H1 (cell line): Measurements from ENCODE around the gene SLC35D2. TPM values are rescaled to one million over a fixed set of nuclear protein-coding genes. Genes with fewer than 3 reads are reported as not detected.
"Not testable (repeated sequence)": the region's sequence is repeated elsewhere in the genome, so short reads cannot be mapped to it uniquely, and the experiment has no call there.

ENCODE experiments used
- CTCF ChIA-PET: fragments of 300-600 bp; sonication (Branson Sonifier 250); formaldehyde crosslinking; loops from one replicate; lab custom pipeline; 2021; ENCODE audit not compliant: partially characterized antibody; lab: Charles Lee
- POLR2A ChIA-PET: fragments of 300-600 bp; sonication (Branson Sonifier 250); formaldehyde crosslinking; loops from one replicate; lab custom pipeline; 2021; ENCODE audit warnings: inconsistent platforms; ENCODE audit not compliant: partially characterized antibody; lab: Charles Lee
- DNase-seq, 2 experiments: peaks; one replicate each; pipeline versions ENCODE4 v3.0.0 to v3.0.0-alpha.2; 2010 to 2022; ENCODE audit warnings: low spot score in 2 of 2, low read depth in 1 of 2, mixed read lengths in 1 of 2
- FAIRE-seq: peaks from 2 replicates; lab custom pipeline; 2011; peaks lifted over from hg19 to GRCh38; lab: Jason Lieb, UNC
- H2AFZ ChIP-seq: 2 replicates; pipeline ENCODE4 v1.8.1; 2012; ENCODE audit warnings: low read length, inconsistent platforms
- H2AK5ac ChIP-seq: 2 replicates; pipeline ENCODE4 v1.6.1; 2013; ENCODE audit warnings: low read depth, low read length
- H2BK120ac ChIP-seq: replicated peaks from 2 replicates; pipeline ENCODE3; 2013; ENCODE audit warnings: low read depth, low read length, inconsistent platforms
- H2BK12ac ChIP-seq: 2 replicates; pipeline ENCODE4 v1.6.1; 2013; ENCODE audit warnings: low read depth, low read length
- H2BK15ac ChIP-seq: 2 replicates; pipeline ENCODE4 v1.6.1; 2013; ENCODE audit warnings: low read length
- H2BK20ac ChIP-seq: 2 replicates; pipeline ENCODE4 v1.6.1; 2013; ENCODE audit warnings: low read length
- H2BK5ac ChIP-seq: 2 replicates; pipeline ENCODE4 v1.6.1; 2013; ENCODE audit warnings: low read depth, low read length
- H3K14ac ChIP-seq: 2 replicates; pipeline ENCODE4 v1.6.1; 2013; ENCODE audit warnings: inconsistent platforms; ENCODE audit not compliant: insufficient read length
- H3K18ac ChIP-seq: 2 replicates; pipeline ENCODE4 v1.6.1; 2013; ENCODE audit warnings: low read length; ENCODE audit errors: extremely low read depth
- H3K23ac ChIP-seq: 2 replicates; pipeline ENCODE4 v1.6.1; 2013; ENCODE audit warnings: inconsistent platforms; ENCODE audit not compliant: insufficient read length
- H3K23me2 ChIP-seq: 2 replicates; pipeline ENCODE4 v1.6.1; 2013; ENCODE audit warnings: low read depth, low read length
- H3K27ac ChIP-seq: 2 replicates; pipeline ENCODE4 v1.6.1; 2011; ENCODE audit warnings: low read depth, low read length, inconsistent platforms
- H3K27me3 ChIP-seq, 4 experiments: replicated peaks in 1 of 4; 1 replicate in 1 of 4; 2 replicates in 3 of 4; pipeline versions ENCODE4 v1.6.1 to v1.8.1; 2011 to 2013; ENCODE audit warnings: low read length in 3 of 4, mild to moderate bottlenecking in 3 of 4, inconsistent platforms in 2 of 4, mixed read lengths in 2 of 4, moderate library complexity in 1 of 4; ENCODE audit not compliant: control insufficient read depth in 3 of 4, insufficient read depth in 3 of 4; ENCODE audit errors: extremely low read depth in 1 of 4
- H3K36me3 ChIP-seq, 4 experiments: 2 replicates each; pipeline versions ENCODE4 v1.6.1 to v1.8.1; 2011 to 2013; ENCODE audit warnings: mild to moderate bottlenecking in 4 of 4, low read length in 3 of 4, moderate library complexity in 2 of 4, control low read depth in 1 of 4, inconsistent platforms in 1 of 4; ENCODE audit not compliant: insufficient read depth in 4 of 4, control insufficient read depth in 2 of 4
- H3K4ac ChIP-seq: replicated peaks from 2 replicates; pipeline ENCODE3; 2013; ENCODE audit warnings: low read length, low read depth, mixed read lengths, inconsistent platforms; ENCODE audit not compliant: insufficient read length
- H3K4me1 ChIP-seq, 4 experiments: replicated peaks in 1 of 4; 1 replicate in 1 of 4; 2 replicates in 3 of 4; pipeline versions ENCODE4 v1.6.1 to v1.8.1; 2011 to 2013; ENCODE audit warnings: low read length in 3 of 4, inconsistent platforms in 2 of 4, mixed read lengths in 1 of 4; ENCODE audit not compliant: insufficient read depth in 4 of 4, control insufficient read depth in 3 of 4
- H3K4me2 ChIP-seq, 2 experiments: 2 replicates each; pipeline versions ENCODE4 v1.6.1 to v1.8.1; 2011 to 2013; ENCODE audit warnings: low read depth in 2 of 2, low read length in 2 of 2, control low read depth in 1 of 2, inconsistent platforms in 1 of 2, mild to moderate bottlenecking in 1 of 2; ENCODE audit not compliant: insufficient read depth in 1 of 2
- H3K4me3 ChIP-seq, 4 experiments: fragments of 200-600, 300-600 bp in 1 of 4; sonication (generic), shearing (Covaris generic), sonication (Bioruptor Twin) in 1 of 4; 2 replicates each; pipeline versions ENCODE4 v1.5.1 to v1.8.1; 2011 to 2016; ENCODE audit warnings: low read length in 4 of 4, low read depth in 3 of 4, control low read depth in 2 of 4, inconsistent platforms in 2 of 4, mild to moderate bottlenecking in 2 of 4, mixed read lengths in 1 of 4, moderate library complexity in 1 of 4; ENCODE audit not compliant: insufficient read depth in 2 of 4; ENCODE audit errors: extremely low read depth in 1 of 4
- H3K56ac ChIP-seq: replicated peaks from 2 replicates; pipeline ENCODE3; 2013; ENCODE audit warnings: low read depth, mild to moderate bottlenecking, mixed read lengths, low read length, inconsistent platforms; ENCODE audit not compliant: insufficient read length
- H3K79me1 ChIP-seq: 2 replicates; pipeline ENCODE4 v1.6.1; 2013; ENCODE audit warnings: low read depth, low read length, control low read depth
- H3K79me2 ChIP-seq, 2 experiments: 2 replicates each; pipeline versions ENCODE4 v1.6.1 to v1.8.1; 2012 to 2013; ENCODE audit warnings: low read length in 2 of 2, mild to moderate bottlenecking in 2 of 2, inconsistent platforms in 1 of 2; ENCODE audit not compliant: insufficient read depth in 2 of 2, control insufficient read depth in 1 of 2
- H3K9ac ChIP-seq, 4 experiments: replicated peaks in 1 of 4; 1 replicate in 1 of 4; 2 replicates in 3 of 4; pipeline versions ENCODE4 v1.6.1 to v1.8.1; 2011 to 2013; ENCODE audit warnings: low read depth in 3 of 4, low read length in 3 of 4, control low read depth in 2 of 4, mild to moderate bottlenecking in 2 of 4, moderate library complexity in 2 of 4, inconsistent platforms in 1 of 4; ENCODE audit errors: extremely low read depth in 1 of 4
- H3K9me3 ChIP-seq, 2 experiments: 2 replicates each; pipeline versions ENCODE4 v1.6.1 to v1.8.1; 2012 to 2013; ENCODE audit warnings: mild to moderate bottlenecking in 2 of 2, moderate library complexity in 2 of 2, control low read depth in 1 of 2, inconsistent platforms in 1 of 2, low read depth in 1 of 2, low read length in 1 of 2, mixed read lengths in 1 of 2; ENCODE audit not compliant: insufficient read depth in 2 of 2
- H4K20me1 ChIP-seq, 2 experiments: replicated peaks in 1 of 2; 2 replicates each; pipeline versions ENCODE3 to v1.8.1; 2011 to 2013; ENCODE audit warnings: inconsistent platforms in 2 of 2, low read length in 2 of 2, mild to moderate bottlenecking in 1 of 2; ENCODE audit not compliant: insufficient read depth in 2 of 2, control insufficient read depth in 1 of 2
- H4K5ac ChIP-seq: 2 replicates; pipeline ENCODE4 v1.6.1; 2013; ENCODE audit warnings: low read length, low read depth, mixed read lengths, inconsistent platforms; ENCODE audit not compliant: insufficient read length
- H4K8ac ChIP-seq: 2 replicates; pipeline ENCODE4 v1.8.0; 2013; ENCODE audit warnings: mild to moderate bottlenecking, moderate library complexity, low read length, inconsistent platforms; ENCODE audit not compliant: insufficient read depth; ENCODE audit errors: extremely low read depth
- H4K91ac ChIP-seq: replicated peaks from 2 replicates; pipeline ENCODE3; 2013; ENCODE audit warnings: low read length, mixed read lengths, inconsistent platforms; ENCODE audit not compliant: insufficient read length
- WGBS, 2 experiments: shearing (Covaris generic) in 1 of 2; methylation state at CpG; one replicate each; pipeline versions ENCODE4 v1.1.6 to v1.1.7; 2013 to 2015; ENCODE audit warnings: low lambda C conversion rate in 2 of 2, mixed read lengths in 2 of 2, inconsistent platforms in 1 of 2, low coverage in 1 of 2, missing lambda C conversion rate in 1 of 2; ENCODE audit not compliant: insufficient replicate concordance in 2 of 2, insufficient coverage in 1 of 2, insufficient read length in 1 of 2; ENCODE audit errors: extremely low coverage in 1 of 2, missing lambda C conversion rate in 1 of 2; 5-methylcytosine and 5-hydroxymethylcytosine counted together
- polyA plus RNA-seq, 7 experiments: library from polyadenylated mRNA; depleted of rRNA in 3 of 7; stranded (reverse) in 5 of 7; unstranded in 2 of 7; fragments of >200 nt in 5 of 7; fragments of 200-250 nt in 2 of 7; gene quantifications; 1 replicate in 5 of 7; 2 replicates in 1 of 7; 4 replicates in 1 of 7; pipeline versions ENCODE4 v1.2.1 to v1.2.3, GENCODE V29; 2011 to 2013; ENCODE audit warnings: missing spikeins in 2 of 7, mixed read lengths in 2 of 7
- total RNA-seq: library from RNA; stranded (reverse); fragmentation: NEBNext Ultra II Directional; extraction: Animal tissue kit (Norgen Biotek cat#: 25700); gene quantifications from 2 replicates; pipeline ENCODE4 v1.2.1, GENCODE V29; 2021

SLC35D2 gene
- total and polyA plus RNA-seq, 2 of the 8 experiments (the other 6 are each of a cell fraction or from before 2014, with no cell fraction given): 9.6 to 11.5 TPM

GRCh38 chr9:96362119-96362518 is 21.4 kb downstream of the SLC35D2 start:
- H3K79me1 ChIP-seq, H3K9me3 ChIP-seq, H3K23me2 ChIP-seq, H4K5ac ChIP-seq, H2BK5ac ChIP-seq, H2BK12ac ChIP-seq, H3K27me3 ChIP-seq, H4K91ac ChIP-seq, H3K27ac ChIP-seq, H3K18ac ChIP-seq, FAIRE-seq, POLR2A ChIA-PET, H2AFZ ChIP-seq, H3K23ac ChIP-seq, H3K79me2 ChIP-seq, H3K4ac ChIP-seq, H3K4me2 ChIP-seq, H2BK20ac ChIP-seq, H4K20me1 ChIP-seq, H4K8ac ChIP-seq, H3K9ac ChIP-seq, H3K4me1 ChIP-seq, H3K36me3 ChIP-seq, H2BK15ac ChIP-seq, H2BK120ac ChIP-seq, H3K56ac ChIP-seq, H3K4me3 ChIP-seq, H2AK5ac ChIP-seq, H3K14ac ChIP-seq: not testable (repeated sequence)
- peak in 1 of 2 experiments; percentile 7 for DNase-seq
- CTCF ChIA-PET: interaction anchor here (1.0 kb wide), 1 partner anchor 18 kb away, joined by 5 read pairs; no protein-coding TSS in a partner anchor
- WGBS, 2 experiments: 88% methylated on average over 6 of the region's 6 CpGs; no CpG with 5 or more reads in 1 of the 2 experiments
